ENCODE measurements around the gene CSNK1E.

CSNK1E gene

GRCh38 chr22:38347944-38348750, 30.9 kb upstream of the CSNK1E start:
- no peaks in the 10 kb centered on the region for H3K9me2 ChIP-seq (replicated peaks; ENCODE audit: low read depth, low read length)
- H3K79me2 ChIP-seq (ENCODE audit: insufficient read depth, low read length), result no peaks in the 10 kb centered on the region
- no peak overlapping the region for H3K4me2 ChIP-seq (ENCODE audit: low read depth, low read length, poor library complexity, severe bottlenecking)
- no peak overlapping the region for H3K9ac ChIP-seq (ENCODE audit: low read depth, low read length, poor library complexity, severe bottlenecking)
- no peaks in the 10 kb centered on the region for H3K4me1 ChIP-seq (ENCODE audit: insufficient read depth, low read length, poor library complexity, severe bottlenecking)
- no peak overlapping the region for H3K4me3 ChIP-seq (ENCODE audit: low read length, poor library complexity, severe bottlenecking)
- TF ChIP-seq CTCF (conservative IDR thresholded peaks at IDR 0.05; ENCODE audit: low read length), result no peak
- no peak for TF ChIP-seq EZH2phosphoT487 (IDR thresholded peaks at IDR 0.05; ENCODE audit: borderline replicate concordance)
- no peaks in the 10 kb centered on the region for H4K20me1 ChIP-seq (ENCODE audit: insufficient read depth, low read length, poor library complexity, severe bottlenecking)
- H3F3A ChIP-seq (ENCODE audit: low read depth), result no peaks in the 10 kb centered on the region
- H3K27me3 ChIP-seq (ENCODE audit: insufficient read depth, low read length, poor library complexity, severe bottlenecking), result no peaks in the 10 kb centered on the region
- H3K36me3 ChIP-seq (ENCODE audit: insufficient read depth, low read length), result no peaks in the 10 kb centered on the region
- H3K9me3 ChIP-seq (ENCODE audit: insufficient read depth, low read depth, low read length), result no peaks in the 10 kb centered on the region
- H2AFZ ChIP-seq (ENCODE audit: low read length), result no peak overlapping the region

- Histone ChIP-seq H3F3A (ENCODE audit: low read depth) (no peaks in the 10 kb centered on the region), H3K4me2 (ENCODE audit: low read depth, low read length, poor library complexity, severe bottlenecking) (no peak overlapping the region), H2AFZ (ENCODE audit: low read length) (no peak overlapping the region), H3K4me3 (ENCODE audit: low read length, poor library complexity, severe bottlenecking) (no peak overlapping the region), H3K27me3 (ENCODE audit: insufficient read depth, low read length, poor library complexity, severe bottlenecking) (no peaks in the 10 kb centered on the region), H3K9ac (ENCODE audit: low read depth, low read length, poor library complexity, severe bottlenecking) (no peak overlapping the region), H3K9me2 (replicated peaks; ENCODE audit: low read depth, low read length) (no peaks in the 10 kb centered on the region), H3K79me2 (ENCODE audit: insufficient read depth, low read length) (no peaks in the 10 kb centered on the region), H3K36me3 (ENCODE audit: insufficient read depth, low read length) (no peaks in the 10 kb centered on the region), H4K20me1 (ENCODE audit: insufficient read depth, low read length, poor library complexity, severe bottlenecking) (no peaks in the 10 kb centered on the region), H3K4me1 (ENCODE audit: insufficient read depth, low read length, poor library complexity, severe bottlenecking) (no peaks in the 10 kb centered on the region), H3K9me3 (ENCODE audit: insufficient read depth, low read depth, low read length) (no peaks in the 10 kb centered on the region)
- no peak for TF ChIP-seq CTCF (conservative IDR thresholded peaks at IDR 0.05; ENCODE audit: low read length)
- no peak for TF ChIP-seq EZH2phosphoT487 (IDR thresholded peaks at IDR 0.05; ENCODE audit: borderline replicate concordance)
Measured at GRCh38 chr22:38347181-38347943, 30.1 kb upstream of the CSNK1E start.

- H3K4me2 ChIP-seq (ENCODE audit: low read depth, low read length, poor library complexity, severe bottlenecking), result no peak overlapping the region
- no peaks in the 10 kb centered on the region for H3K4me1 ChIP-seq (ENCODE audit: insufficient read depth, low read length, poor library complexity, severe bottlenecking)
- no peaks in the 10 kb centered on the region for H3K9me3 ChIP-seq (ENCODE audit: insufficient read depth, low read depth, low read length)
- no peaks in the 10 kb centered on the region for H3K9me2 ChIP-seq (replicated peaks; ENCODE audit: low read depth, low read length)
- H3K4me3 ChIP-seq (ENCODE audit: low read length, poor library complexity, severe bottlenecking), result no peak overlapping the region
- no peaks in the 10 kb centered on the region for H3F3A ChIP-seq (ENCODE audit: low read depth)
- H3K27me3 ChIP-seq (ENCODE audit: insufficient read depth, low read length, poor library complexity, severe bottlenecking), result no peaks in the 10 kb centered on the region
- no peak overlapping the region for H2AFZ ChIP-seq (ENCODE audit: low read length)
- H3K36me3 ChIP-seq (ENCODE audit: insufficient read depth, low read length), result no peaks in the 10 kb centered on the region
- TF ChIP-seq CTCF (conservative IDR thresholded peaks at IDR 0.05; ENCODE audit: low read length) (no peak), EZH2phosphoT487 (IDR thresholded peaks at IDR 0.05; ENCODE audit: borderline replicate concordance) (no peak)
- no peak overlapping the region for H3K9ac ChIP-seq (ENCODE audit: low read depth, low read length, poor library complexity, severe bottlenecking)
- no peaks in the 10 kb centered on the region for H4K20me1 ChIP-seq (ENCODE audit: insufficient read depth, low read length, poor library complexity, severe bottlenecking)
- H3K79me2 ChIP-seq (ENCODE audit: insufficient read depth, low read length), result no peaks in the 10 kb centered on the region
Measured at GRCh38 chr22:38346506-38346905, 29.3 kb upstream of the CSNK1E start.

Data from Loucy (cell line).